HUES6 (cell line): Measurements from ENCODE around the gene MYO1D.

Experiments used
- H3K27ac ChIP-seq: 2 replicates; pipeline ENCODE4 v1.7.0; 2013; ENCODE audit warnings: low read depth, mild to moderate bottlenecking, low read length, inconsistent platforms
- H3K27me3 ChIP-seq: 2 replicates; pipeline ENCODE4 v1.6.1; 2013; ENCODE audit warnings: low read length; ENCODE audit not compliant: control insufficient read depth, insufficient read depth
- H3K36me3 ChIP-seq: 2 replicates; pipeline ENCODE4 v1.6.1; 2013; ENCODE audit warnings: low read length; ENCODE audit not compliant: control insufficient read depth, insufficient read depth
- H3K4me1 ChIP-seq: 2 replicates; pipeline ENCODE4 v1.6.1; 2013; ENCODE audit warnings: low read length; ENCODE audit not compliant: control insufficient read depth, insufficient read depth
- H3K4me3 ChIP-seq: 2 replicates; pipeline ENCODE4 v1.5.1; 2013; ENCODE audit warnings: low read depth, low read length
- H3K9ac ChIP-seq: one replicate; pipeline ENCODE4 v1.6.1; 2013; ENCODE audit warnings: mild to moderate bottlenecking, low read length
- H3K9me3 ChIP-seq: 2 replicates; pipeline ENCODE4 v1.6.1; 2013; ENCODE audit warnings: low read depth, low read length; ENCODE audit not compliant: control insufficient read depth, insufficient read depth

MYO1D gene

DNA sequence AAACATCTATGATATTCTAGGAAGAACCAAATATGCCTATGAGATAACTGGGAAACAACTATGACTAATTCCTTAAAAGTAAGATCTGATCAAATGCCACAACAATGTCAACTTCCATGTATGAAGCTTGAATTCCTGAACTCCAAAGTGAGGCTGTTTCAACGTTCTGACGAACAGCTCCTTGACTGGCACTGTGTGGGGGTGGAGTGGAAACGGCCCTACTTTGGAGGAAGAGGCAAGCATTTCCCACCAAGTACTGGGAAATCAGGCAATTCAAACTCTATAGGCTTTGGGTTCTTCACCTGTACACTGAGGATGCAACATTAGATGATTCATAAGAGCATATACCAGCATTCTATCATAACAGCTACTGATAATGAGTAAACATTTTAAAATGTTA lies 203.0 kb downstream of the MYO1D start:
- peaks cover 4% of the 10 kb centered on the region for H3K9me3 ChIP-seq
- H3K36me3 ChIP-seq: no peaks in the 10 kb centered on the region
- no peak overlapping the region for H3K4me3 ChIP-seq
- H3K27ac ChIP-seq: no peak overlapping the region
- no peaks in the 10 kb centered on the region for H3K27me3 ChIP-seq
- no peaks in the 10 kb centered on the region for H3K4me1 ChIP-seq
- no peak overlapping the region for H3K9ac ChIP-seq

DNA sequence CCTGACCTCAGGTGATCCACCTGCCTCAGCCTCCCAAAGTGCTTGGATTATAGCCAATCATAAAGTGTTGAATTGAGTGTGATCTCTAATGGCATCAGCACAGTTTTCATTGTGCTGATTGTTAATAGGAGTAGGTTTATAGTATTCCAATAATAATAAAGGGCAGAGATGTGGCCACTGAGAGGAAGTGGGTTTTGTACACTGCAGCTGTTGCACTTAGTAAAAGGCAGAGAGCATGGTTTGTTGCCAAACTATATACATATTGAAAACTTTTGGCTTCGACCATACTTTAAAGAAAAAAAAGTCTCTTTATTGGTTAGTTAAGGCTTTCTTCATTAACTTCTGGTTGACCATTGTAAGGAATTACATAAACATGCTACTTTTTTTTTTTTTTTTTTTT lies 204.2 kb downstream of the MYO1D start:
- H3K4me1 ChIP-seq: no peaks in the 10 kb centered on the region
- no peaks in the 10 kb centered on the region for H3K27me3 ChIP-seq
- no peak overlapping the region for H3K27ac ChIP-seq
- H3K36me3 ChIP-seq: no peaks in the 10 kb centered on the region
- H3K4me3 ChIP-seq: no peak overlapping the region
- no peak overlapping the region for H3K9ac ChIP-seq
- peaks cover 4% of the 10 kb centered on the region for H3K9me3 ChIP-seq

DNA sequence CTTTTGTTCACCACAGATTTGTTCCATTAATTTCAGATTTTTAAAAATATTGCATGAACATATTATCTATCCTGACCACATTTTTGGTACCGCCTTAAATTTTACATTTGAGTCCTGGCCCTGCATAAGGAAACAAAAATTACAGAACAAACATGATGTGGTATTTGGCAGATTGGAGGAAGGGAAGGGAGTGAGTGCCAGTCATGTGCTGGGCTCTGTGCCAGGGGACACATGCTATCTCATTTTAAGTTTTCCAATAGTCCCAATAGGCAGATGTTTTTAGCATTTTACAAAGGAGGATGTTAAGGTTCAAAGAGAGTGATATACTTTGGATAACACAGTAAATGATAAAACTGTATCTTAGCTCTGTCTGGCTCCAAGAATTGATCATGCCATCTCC lies 205.0 kb downstream of the MYO1D start:
- Histone ChIP-seq H3K36me3 (no peaks in the 10 kb centered on the region), H3K9me3 (peaks cover 4% of the 10 kb centered on the region), H3K27ac (no peak overlapping the region), H3K9ac (no peak overlapping the region), H3K27me3 (no peaks in the 10 kb centered on the region), H3K4me1 (no peaks in the 10 kb centered on the region), H3K4me3 (no peak overlapping the region)

DNA sequence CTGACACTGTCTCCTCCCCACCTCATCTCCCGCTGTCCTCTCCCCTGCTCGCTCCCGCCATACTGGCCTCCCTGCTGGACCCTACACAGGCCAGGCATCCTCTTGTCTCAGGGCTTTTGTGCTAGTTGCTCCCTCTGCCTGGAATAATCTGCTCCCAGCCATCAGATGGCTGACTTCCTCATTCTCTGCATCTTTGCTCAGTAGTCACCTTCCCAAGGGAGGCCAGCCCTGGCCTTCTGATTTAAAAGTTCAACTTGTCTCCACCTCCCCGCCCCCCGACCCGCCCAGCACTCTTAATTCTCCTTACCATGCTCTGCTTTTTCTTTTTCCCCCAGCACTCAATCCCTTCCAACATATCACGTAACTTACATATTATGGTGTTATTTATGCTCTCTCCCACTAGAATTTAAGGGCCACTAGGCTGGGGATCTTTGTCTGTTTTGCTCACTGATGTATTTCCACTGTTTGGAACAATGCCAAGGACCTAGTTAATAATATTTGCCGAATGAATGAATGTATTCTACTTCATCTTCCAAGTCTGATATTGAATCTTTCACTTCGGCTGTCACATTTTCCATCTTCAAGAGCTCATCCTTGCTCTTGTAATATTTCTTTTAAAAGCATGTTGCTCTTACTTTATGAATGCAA lies 211.9 kb downstream of the MYO1D start:
- no peaks in the 10 kb centered on the region for H3K27me3 ChIP-seq
- no peak overlapping the region for H3K27ac ChIP-seq
- H3K4me1 ChIP-seq: no peaks in the 10 kb centered on the region
- H3K9me3 ChIP-seq: peaks cover 4% of the 10 kb centered on the region; the same call in 1 of the 2 replicates
- H3K4me3 ChIP-seq: no peak overlapping the region
- no peak overlapping the region for H3K9ac ChIP-seq
- H3K36me3 ChIP-seq: no peaks in the 10 kb centered on the region

DNA sequence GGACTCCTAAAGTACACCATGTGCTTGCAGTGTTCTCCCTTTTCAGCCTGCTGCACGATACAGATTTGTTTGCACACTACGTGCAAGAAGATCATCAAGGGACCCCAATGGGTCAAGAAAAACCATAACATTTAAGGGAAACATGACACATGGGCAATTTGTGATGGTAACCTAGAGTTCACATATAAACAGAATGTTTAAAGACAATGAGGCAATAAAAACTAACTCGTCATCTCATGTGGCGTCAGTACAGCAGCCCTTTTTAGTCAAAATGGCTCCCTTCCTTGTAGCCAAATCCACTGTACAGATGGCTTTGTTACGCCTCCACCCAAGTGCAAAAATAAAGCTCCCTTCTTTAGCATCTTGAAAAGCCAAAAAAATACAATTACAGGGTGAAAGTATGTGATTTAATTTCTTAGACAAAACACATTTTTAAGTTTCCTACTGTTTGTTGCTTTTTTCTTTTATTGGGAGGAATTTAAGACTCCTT lies 216.4 kb downstream of the MYO1D start:
- Histone ChIP-seq H3K27ac (no peak overlapping the region), H3K36me3 (no peaks in the 10 kb centered on the region), H3K4me3 (no peak overlapping the region), H3K4me1 (no peaks in the 10 kb centered on the region), H3K9me3 (no peaks in the 10 kb centered on the region), H3K27me3 (no peaks in the 10 kb centered on the region), H3K9ac (no peak overlapping the region)

DNA sequence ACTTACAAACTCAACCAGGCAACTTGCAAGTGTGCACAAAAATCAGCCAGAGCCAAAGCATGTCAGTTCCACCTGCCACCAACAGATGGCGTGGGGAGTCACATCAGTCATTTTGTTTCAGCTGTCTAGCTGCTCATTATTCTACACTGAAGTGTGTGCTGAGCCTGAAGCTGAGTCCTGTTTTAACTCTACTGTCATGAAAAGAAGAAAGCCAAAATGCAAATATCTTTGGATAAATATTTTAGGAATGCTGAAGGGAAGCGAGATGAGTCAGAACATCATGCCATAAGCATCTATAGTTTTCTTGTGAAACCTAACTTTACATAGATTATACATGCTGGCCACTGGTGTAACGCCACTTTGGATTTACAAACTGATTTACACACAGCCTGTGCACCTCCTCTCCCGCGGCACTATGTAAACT lies 217.5 kb downstream of the MYO1D start:
- H3K4me1 ChIP-seq: no peaks in the 10 kb centered on the region
- no peaks in the 10 kb centered on the region for H3K27me3 ChIP-seq
- H3K4me3 ChIP-seq: no peak overlapping the region
- no peaks in the 10 kb centered on the region for H3K36me3 ChIP-seq
- no peaks in the 10 kb centered on the region for H3K9me3 ChIP-seq
- H3K9ac ChIP-seq: no peak overlapping the region
- H3K27ac ChIP-seq: no peak overlapping the region

DNA sequence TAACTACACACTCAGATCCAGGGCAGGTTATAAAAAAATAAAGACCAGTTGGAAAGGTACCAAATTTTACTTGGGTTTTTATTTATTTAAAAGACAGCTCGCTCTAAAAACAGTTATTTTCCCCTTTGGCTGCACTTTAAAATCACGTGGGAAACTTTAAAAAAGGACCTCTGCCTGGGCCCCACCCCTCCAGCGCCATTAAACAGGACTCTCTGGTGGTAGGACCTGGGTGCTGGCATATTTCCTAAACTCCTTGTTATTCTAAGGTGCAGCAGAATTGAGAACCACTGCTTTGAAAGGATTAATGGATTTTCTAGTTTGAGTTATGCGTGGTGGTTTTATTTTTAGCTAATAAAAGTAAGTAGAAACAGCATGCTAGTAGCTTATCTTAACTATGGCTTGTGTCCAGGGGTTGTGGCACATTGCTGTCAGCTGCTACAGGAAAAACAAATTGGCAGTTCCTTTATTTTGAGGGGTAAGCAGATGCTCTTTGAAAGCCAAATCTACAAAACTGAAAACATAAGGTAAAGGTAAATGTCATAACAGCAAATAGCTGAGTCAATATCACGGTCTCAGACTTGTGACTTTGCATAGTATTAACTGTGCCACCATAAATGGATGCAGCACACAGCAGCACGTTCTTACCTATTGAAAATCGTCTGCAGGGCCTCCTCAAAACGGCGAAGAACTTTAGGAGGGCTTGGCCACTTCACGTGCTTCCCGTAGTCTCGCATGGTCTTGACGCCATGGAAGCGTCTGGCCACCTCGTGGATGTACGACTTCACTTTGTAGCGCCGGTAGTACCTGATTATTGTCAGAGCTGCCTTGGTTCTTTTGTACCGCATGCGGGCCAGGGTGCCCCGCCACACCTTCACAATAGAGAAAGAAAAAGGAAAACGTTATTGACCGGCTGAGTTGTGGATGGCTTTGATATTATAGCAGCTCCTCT lies 218.2 kb downstream of the MYO1D start:
- no peak overlapping the region for H3K27ac ChIP-seq
- H3K9me3 ChIP-seq: no peaks in the 10 kb centered on the region
- peaks cover 1% of the 10 kb centered on the region; the same call in 1 of the 2 replicates for H3K36me3 ChIP-seq
- H3K27me3 ChIP-seq: no peaks in the 10 kb centered on the region
- H3K4me3 ChIP-seq: no peak overlapping the region
- no peaks in the 10 kb centered on the region for H3K4me1 ChIP-seq
- no peak overlapping the region for H3K9ac ChIP-seq

DNA sequence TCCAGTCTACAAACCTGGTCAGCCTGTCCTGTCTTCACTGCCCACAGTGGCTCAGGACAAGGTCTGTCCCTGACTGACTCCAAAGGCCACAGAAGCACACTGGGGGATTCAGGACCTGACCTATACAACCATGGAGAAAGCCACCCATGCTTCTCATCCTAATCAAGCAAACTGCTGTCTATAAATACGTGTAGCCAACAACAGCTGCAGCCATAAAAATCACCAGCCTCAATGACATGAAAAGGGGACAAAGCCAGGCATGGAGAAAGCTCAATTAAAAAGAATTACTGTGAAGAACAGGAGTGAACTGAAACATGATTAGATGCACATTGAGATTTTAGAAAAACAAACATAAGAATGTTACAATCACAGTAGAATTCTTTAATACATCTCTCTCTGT lies 220.0 kb downstream of the MYO1D start:
- Histone ChIP-seq H3K27ac (no peak overlapping the region), H3K9me3 (no peaks in the 10 kb centered on the region), H3K4me3 (no peak overlapping the region), H3K27me3 (no peaks in the 10 kb centered on the region), H3K4me1 (no peaks in the 10 kb centered on the region), H3K9ac (no peak overlapping the region), H3K36me3 (peaks cover 9% of the 10 kb centered on the region)

DNA sequence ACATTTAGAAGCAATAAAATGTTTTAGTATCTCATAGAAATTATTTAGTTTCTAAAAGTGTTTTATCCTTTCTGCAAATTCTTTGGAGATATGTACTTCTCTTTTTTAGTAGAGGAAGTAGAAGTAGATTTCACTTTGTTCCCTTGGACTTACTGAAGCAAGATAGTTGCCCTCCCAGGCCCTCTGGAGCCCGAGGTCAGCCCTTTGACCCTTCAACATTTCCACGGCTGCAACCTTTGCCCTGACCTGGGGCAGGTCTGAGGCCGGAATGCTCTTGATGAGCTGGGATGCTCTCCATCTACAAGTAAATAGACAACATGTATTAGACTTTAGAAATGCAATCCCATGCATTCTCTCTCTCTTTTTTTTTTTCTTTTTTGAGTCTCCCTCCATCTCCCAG lies 222.6 kb downstream of the MYO1D start:
- H3K27me3 ChIP-seq: no peaks in the 10 kb centered on the region
- no peak overlapping the region for H3K4me3 ChIP-seq
- H3K9ac ChIP-seq: no peak overlapping the region
- no peak overlapping the region for H3K27ac ChIP-seq
- H3K36me3 ChIP-seq: peaks cover 20% of the 10 kb centered on the region
- H3K4me1 ChIP-seq: no peaks in the 10 kb centered on the region
- peaks cover 3% of the 10 kb centered on the region; the same call in 1 of the 2 replicates for H3K9me3 ChIP-seq

DNA sequence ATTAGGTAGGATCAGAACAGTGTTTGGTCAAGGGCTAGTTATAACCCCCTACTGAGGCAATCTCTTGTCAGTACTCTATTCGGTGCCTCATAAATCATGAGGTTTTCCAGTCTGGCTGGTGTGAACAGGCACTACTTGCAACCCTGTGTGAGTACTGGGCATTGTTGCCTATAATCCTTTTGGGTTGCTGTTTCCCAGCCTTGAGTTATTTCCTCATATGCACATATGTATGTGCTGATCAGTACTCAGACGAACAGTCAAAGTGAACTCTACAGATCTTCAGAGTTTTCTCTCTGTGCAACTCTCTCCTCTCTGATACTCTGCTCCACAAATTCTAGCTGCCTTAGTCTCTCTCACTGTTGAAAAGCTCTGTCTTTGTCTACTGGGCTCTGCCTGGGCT lies 225.8 kb downstream of the MYO1D start:
- Histone ChIP-seq H3K9ac (no peak overlapping the region), H3K36me3 (peaks cover 20% of the 10 kb centered on the region), H3K4me1 (no peaks in the 10 kb centered on the region), H3K27me3 (no peaks in the 10 kb centered on the region), H3K27ac (no peak overlapping the region), H3K9me3 (peaks cover 5% of the 10 kb centered on the region; the same call in 1 of the 2 replicates), H3K4me3 (no peak overlapping the region)

DNA sequence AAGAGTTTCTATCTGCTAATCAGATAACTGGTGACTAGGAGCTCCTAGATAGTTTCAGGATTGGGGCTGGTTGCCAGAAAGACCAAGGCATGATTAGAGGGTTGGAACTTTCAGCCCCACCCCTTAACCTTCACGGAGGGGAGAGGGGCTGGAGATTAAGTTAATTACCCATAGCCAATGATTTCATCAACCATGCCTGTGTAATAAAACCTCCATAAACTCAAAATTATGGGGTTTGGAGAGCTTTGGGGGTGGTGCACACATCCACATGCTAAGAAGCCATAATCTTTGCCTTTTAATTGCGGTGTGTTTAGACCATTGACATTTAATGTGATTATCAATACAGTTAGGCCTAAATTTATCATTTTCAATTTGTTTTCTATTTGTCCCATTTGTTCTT lies 228.5 kb downstream of the MYO1D start:
- Histone ChIP-seq H3K9ac (no peak overlapping the region), H3K9me3 (peaks cover 5% of the 10 kb centered on the region; the same call in 1 of the 2 replicates), H3K27ac (no peak overlapping the region), H3K27me3 (no peaks in the 10 kb centered on the region), H3K4me1 (no peaks in the 10 kb centered on the region), H3K4me3 (no peak overlapping the region), H3K36me3 (peaks cover 16% of the 10 kb centered on the region)
